Myocyte (in vitro differentiated cells): ENCODE results near the gene CEP131. TPM values are rescaled to one million over a fixed set of nuclear protein-coding genes. Genes with fewer than 3 reads are reported as not detected.

ENCODE experiments used
- DNase-seq: peaks from one replicate; pipeline ENCODE4 v3.0.0-alpha.2; 2012; ENCODE audit warnings: low read depth
- polyA plus RNA-seq: library from polyadenylated mRNA; unstranded; fragments of >200 nt; gene quantifications from one replicate; pipeline ENCODE4 v1.2.1, GENCODE V29; 2012; ENCODE audit warnings: missing spikeins
- total RNA-seq: library from RNA; depleted of rRNA; stranded (reverse); fragments of >200 nt; gene quantifications from 2 replicates; pipeline ENCODE4 v1.2.3, GENCODE V29; 2014

The CEP131 gene
- total RNA-seq, result 5.8 and 6.6 TPM in 2 replicates
- polyA plus RNA-seq, result 6.7 TPM

DNA sequence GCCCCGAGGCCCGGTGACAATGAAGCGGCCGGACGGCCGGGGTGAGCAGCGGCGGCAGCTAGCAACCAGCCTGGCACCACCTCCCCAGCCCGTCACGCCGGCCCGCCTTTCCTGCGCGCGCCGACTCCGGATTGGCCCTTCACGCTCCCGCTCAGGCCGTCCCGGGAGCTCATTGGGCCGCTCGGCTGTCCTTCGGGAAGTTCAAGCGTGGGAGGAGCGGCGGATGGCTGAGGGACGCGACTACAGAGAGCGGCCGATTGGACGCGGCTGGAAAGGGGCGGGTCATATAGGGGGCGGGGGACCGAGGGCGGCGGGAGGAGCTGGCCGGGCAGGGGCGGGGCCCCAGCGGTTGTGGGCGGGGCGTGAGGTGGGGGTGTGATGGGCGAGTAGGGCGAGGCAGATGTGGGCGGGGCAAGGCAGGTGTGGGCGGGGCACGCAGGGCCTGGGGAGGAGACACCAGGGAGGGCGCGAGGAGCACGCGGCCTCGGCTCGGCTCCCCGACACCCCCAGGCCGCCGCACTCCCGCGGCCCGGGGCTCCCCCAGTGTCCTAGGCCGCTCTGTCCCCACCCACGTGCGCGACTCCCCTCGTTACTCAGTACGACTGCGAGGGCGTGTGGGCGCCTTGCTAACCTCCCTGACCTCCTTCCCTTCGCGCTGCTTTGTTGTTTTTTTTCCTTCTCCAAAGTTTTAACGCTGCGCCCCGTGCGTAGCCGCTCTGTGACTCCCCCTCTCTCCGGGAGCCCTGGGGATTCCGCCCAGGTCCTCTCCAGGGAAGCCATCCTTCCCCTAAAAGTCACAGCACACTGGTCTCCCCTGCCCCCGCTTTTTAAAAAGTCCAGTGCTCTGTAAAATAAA is at the start of gene CEP131:
TSS of gene CEP131 (minus strand) at position 60 of the 856 bp plus-strand sequence. CDS start 2,909 bp downstream, outside the sequence.
- peak; percentile 99 for DNase-seq

DNA sequence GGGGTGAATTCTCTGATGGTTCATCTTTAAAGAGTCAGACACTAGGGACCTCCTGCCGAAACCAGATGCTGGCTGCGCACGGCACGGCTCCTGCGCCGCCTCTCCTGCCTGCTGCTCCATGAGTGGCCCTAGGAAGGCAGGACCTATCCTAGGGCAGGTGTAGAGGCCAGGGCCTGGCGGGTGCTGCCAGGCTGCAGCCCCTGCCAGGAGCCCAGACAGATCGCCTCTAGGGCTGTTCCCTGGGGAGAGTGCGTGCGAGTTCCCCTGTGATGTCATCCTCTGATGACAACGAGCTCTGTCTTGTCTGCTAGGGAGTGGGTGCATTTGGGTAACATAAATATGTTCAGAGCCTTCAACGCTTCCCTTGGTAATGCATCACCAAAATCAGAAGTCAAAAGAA is 48.5 kb upstream of the CEP131 start:
- DNase-seq, result no peak

DNA sequence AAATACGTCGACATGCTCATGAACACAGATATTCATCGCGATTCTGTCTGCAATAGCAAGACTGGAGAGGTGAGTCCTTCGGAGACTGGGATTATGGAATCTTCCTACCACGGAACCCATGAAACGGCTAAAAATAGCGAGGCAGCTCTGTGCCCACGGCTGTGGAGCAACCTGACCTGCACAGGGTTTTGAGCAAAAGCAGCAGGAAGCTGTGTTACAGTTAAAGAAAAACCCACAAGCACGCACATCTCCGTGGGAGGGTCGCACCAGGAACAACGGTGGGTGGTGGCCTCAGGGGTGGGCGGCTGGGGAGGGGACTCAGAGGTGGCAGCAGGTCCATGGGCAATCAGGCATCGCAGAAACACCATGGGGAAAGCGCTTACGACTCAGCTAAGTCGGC is 47.5 kb upstream of the CEP131 start:
- no peak for DNase-seq

DNA sequence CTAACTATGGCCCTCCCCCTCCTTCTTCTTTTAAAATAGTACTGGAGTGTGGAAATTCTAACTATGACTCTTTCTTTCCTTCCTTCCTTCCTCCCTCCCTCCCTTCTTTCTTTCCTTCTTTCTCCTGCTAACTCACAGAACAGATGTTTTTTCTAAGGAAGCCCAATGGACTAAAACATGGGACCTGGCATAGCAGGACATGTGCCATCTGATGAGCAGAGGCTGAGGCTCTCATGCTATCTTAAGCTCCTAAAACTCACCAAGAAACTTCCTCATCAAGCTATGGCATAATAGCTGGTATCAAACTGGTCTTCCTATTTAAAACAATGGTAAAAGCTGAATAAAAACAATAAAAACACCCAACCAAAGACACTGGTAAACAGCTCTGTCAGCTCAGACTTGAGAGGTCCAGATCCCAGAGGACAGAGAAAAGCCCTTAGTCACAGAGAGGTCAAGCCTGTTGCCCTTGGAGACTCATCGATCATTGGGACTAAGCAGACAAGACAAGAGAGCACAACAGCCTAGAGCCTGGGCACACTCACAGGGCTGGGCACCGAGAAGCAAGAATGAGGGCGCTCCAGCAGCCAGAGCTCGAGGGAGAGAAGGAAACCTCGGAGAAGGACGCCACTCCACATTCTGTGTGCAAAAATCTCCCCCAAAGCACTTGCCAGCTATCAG is 44.8 kb upstream of the CEP131 start:
- no peak for DNase-seq

DNA sequence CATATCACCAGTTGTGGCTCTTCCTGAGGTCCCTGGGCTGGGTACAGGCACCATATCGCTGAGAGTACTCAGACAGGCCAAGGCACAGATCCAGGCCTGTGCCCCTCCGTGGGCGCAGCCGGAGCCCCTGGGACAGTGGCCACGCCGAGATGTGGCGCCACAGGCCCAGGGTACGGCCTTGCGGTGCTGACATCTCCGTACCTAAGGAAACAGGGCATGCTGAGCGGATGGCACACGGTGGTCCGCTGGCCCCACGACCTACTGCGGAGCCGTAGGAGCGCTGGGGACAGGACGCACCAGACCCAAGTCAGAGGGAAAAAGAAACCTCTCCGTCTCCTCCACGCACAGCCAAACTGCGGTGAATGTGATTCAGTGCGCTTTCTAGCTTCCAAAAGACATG is 42.8 kb upstream of the CEP131 start:
- no peak for DNase-seq

DNA sequence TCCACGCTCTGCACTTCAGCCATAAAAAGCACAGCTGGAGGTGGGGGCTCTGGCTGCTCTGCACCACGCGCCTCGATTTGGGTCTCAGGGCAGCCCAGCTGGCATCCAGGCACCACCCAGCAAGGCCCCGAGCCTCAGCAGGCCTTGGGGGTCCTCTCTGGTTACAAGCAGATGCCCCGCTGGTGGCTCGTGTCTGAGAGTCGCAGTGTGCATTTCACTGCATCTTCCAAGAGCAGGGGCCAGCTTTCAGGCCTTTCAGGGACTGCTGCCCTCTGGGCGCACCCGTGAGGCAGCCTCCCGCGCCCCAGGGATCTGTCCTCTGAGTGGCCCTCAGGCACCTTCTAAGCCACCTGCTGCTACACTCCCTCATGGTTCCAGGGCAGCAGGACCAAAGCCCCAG is 41.9 kb upstream of the CEP131 start:
- no peak for DNase-seq

DNA sequence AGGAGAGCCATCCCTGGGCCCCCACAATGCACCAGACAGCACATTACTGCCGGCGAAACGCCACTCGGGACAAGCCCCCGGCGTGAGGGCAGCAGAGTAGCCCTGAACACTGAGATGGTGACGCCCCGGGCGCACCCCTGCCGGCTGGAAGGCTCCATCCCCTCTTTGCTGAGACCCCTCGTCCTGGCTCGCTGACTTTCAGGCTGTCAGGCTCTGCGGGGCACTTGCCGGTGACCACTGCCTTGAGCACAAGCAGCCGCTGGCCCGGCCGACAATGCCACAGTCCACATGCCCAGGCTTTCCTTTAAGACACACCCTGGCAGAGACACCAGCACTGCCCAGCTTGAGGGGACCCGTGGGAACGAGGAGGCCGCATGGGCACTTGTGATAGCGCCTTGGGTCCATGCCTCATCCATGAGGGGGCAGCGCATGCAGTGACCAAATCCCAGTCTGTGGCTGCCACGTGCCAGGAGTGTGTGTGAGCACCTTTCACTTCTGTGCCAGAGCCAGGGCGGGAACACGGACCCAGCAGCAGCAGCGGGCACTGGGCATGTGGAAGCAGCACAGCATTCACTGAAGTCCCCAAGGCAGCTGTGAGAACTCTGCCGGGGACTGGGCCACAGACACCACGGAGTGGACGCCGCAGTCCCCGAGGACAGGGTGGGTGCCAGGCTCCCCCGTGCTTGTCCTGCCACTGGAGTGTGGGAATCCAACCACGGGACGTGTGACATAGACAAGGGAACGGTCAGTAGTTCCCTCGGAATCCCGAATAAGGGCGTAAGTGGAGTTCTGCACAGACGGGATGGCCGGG is 40.8 kb upstream of the CEP131 start:
- no peak for DNase-seq

DNA sequence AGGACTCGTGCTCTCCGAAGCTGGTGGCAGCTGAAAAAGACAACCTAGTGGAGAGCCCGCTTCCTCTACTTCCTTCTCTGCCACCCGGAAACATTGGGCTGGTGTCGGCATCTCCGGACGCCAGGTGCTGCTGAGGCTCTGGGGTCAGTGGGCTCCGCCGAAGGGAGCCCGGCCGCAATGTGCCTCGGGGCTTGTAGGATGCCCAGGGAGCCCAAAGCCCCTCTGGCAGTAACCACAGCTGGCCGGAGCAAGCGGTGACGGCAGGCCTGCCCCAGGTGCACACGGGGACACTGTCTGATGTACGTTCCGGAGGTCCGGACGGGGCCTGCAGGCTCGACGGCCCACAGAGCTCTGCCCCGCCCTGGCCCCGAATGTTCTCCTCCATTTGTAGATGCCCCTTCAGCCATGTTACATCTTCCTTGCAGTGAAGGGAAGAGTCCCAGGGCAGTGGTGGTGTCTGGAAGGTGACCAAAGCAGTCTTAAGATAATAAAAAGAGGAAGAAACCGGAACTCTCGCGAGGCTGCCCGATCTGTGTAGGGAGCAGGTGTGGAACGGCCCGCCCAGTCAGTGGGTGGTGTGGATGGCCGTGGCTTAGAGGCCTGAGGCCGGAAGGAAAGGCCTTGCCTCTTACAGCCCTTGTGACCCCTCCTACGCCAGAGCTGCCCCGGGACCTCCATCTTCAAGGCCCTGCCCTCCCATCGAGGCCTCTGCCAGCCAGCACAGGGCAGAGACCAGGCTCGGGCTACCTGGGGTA is 39.0 kb upstream of the CEP131 start:
- no peak for DNase-seq

DNA sequence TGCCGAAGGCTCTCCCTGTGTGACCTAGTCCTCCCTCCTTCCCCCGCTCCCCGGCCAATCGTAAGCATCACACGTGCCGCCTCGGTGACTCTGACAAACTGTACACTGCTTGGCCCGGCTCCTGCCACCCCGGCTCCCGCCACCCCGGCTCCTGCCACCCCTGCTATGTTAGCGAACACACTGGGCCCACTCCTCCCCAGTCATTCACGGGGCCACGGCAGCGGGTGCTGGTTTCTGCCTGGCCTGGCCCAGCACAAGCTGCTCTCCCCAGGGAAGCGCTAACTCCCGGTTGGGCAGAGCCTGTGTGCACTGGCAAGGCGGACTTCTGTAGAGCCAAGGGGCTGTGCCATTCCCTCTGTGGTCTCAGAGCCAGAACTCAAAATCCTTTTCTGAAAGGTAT is 38.3 kb upstream of the CEP131 start:
- DNase-seq, result no peak

DNA sequence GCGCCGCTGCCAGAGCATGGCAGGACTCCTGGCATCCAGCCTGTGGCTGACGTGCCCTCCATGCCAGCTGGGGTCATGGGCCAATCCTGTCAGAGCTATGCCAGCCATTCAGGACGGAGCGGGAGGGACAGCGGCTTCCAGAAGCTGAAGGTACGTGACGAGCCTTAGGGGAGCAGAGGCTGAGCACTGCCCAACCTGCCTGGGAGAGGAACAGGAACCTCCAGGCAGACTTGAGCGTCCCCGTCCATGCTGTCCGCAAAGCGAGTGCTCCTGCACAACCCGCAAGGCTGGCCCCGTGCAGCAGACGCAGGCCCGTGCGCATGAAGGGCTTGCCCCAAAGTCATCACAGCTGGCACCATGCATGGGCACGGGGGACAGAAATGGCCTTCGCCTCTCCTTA is 37.9 kb upstream of the CEP131 start:
- no peak for DNase-seq

DNA sequence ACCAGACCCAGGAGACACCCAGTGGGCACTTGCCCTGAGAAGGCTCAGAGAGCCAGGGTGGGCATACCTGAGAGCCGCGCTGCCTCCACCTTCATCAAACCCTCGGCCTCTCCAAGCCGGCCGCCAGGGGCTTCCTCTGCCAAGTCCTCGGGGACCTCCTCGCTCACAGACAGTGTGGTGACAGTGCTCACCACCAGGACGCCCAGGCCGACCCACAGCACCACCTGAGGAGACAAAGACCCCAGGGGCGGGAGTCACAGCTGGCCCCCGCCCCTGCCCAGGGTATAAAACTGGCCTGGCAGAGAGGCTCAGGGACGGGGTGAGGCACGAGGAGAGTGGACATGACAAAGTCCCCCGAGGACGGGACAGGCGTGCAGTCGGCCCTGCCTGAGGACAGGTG is 37.4 kb upstream of the CEP131 start:
- no peak for DNase-seq

DNA sequence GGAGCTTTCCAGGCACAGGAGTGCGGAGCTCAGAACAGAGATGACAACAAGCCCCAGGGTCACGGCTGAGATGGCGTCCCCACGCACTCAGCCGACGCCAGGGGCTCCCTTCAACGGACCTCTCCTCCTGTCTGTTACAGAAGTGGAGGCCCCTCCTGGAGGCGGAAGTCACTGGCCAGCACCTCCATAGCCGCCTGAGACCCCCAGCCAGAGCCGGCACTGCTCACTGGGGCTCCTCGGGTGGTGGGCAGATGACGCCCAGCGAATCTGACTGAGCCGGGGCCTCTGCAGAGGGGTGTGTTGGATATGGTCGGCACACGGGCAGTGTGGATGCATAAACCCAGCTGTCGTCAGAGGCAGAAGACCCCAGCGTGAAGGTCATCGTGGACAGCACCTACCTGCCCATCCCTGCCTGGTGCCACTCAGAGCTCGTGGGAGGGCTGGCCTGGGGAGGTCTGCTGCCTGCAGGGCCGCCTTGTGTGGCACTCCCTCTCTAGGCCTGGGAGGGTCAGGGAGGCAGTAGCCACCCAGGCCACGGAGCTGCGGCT is 36.4 kb upstream of the CEP131 start:
- DNase-seq, result no peak

DNA sequence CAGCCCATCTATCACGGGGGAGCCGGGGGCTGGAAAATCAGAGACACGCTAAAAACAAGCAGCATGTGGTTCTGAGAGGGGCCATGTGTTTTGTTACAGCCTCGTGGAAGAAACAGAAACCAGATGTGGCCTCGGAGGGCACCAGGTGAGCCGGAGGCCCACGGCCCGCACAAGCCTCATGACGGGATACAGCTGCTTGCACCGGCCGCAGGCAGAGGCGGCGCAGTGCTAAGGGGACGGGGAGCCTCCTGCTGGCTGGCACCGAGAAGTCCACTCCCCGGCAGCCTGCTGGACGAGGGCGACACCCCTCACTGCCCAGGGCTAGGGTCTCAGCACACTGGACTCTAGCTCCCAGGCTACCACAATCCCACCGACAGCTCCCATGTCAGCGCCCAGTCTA is 35.5 kb upstream of the CEP131 start:
- DNase-seq, result no peak

DNA sequence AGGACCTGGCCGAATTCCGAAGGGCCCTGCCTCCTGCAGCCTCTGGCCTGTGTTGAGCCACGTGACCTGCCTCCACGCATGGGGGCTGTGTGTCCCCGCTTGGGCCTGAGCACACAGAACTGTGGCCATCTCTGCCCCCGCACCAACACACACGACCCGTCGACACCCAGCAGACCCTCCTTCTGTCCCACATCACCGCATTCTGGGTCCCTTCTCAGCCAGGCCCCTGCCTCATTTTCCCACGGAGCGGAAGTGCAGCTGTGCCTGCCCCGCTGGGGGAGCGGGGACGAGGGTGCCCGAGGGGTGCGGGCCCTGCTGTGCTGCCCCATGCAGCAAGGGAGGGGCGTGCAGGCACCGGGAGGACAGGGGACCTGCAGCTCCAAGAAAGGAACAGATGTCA is 34.8 kb upstream of the CEP131 start:
- no peak for DNase-seq

DNA sequence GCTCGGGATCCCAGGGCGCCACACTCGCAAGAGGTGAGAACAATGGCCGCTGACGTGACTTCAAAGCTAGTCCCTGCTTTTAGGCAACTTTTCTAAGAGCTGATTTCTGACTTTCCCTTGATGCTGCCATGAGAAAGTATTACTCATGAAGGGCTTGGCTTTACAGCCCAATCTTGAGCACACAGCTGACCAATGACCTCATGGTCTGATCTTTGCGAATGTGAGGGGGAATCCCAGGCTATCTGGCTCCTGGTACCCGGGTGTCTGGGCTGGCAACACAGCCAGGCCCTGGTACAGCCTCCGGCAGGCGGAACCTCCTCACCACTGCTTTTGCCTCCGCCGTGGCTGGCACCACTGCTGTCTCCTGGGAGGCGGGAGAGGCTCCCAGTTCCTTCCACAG is 33.9 kb upstream of the CEP131 start:
- DNase-seq, result peak; percentile 79

DNA sequence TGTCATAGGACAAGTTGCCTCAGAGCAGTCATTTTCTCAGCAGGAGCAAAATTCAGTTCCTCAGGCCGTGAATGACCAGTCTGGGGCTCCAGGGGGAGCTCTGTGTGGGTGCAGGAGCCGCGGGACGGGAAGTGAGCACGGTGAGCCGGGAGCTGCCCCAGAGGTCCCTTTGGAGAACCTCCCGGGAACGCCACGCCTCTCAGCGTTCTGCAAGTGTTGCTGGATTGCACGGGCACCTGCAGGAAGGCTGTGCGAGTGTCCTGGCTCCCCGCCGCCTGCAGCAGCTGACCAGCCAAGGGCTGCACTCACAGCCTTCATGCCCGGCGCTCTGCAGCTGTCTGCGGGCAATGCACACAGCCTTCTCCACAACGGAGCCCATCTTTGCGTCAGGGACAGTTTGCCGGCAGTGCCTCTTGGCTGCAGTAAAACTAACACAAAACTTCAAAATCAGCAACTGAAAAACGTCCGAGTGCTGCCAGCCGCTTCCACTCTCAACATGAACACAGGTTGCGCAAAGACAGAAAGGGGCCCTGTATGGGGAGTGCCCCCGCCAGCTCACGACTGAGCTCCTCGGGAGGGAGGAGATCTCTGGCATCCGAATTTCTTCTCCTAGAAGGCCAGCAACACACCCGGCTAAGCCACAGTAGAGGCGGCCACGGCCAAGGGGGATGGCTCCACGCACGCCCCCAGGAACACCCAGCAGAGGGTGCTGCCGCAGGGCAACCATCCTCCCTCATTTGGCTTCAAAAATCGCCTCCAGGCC is 32.4 kb upstream of the CEP131 start:
- DNase-seq, result peak; percentile 83

DNA sequence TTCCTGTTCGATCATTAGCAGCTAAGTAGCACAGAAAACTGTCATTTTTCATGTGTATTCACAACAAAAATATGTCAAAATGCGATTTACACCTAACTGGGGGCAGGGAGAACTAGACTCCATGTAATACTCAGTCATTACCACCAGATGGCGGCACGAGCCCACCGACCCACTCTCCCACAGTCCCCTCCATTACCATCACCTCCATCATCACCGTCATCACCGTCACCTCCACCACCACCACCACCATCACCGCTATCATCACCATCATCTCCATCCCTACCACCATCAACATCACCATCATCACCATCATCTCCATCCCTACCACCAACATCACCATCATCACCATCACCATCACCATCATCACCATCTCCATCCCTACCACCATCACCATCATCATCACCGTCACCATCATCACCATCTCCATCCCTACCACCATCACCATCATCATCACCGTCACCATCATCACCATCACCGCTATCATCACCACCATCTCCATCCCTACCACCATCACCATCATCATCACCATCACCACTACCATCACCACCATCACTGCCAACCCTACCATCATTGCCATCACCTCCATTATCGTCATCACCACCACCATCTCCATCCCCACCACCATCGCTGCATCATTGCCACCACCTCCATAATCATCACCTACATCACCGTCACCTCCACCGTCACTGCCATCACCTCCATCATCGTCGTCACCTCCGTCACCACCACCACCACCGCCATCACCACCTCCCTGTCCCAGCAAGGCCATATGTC is 30.8 kb upstream of the CEP131 start:
- peak; percentile 40 for DNase-seq

DNA sequence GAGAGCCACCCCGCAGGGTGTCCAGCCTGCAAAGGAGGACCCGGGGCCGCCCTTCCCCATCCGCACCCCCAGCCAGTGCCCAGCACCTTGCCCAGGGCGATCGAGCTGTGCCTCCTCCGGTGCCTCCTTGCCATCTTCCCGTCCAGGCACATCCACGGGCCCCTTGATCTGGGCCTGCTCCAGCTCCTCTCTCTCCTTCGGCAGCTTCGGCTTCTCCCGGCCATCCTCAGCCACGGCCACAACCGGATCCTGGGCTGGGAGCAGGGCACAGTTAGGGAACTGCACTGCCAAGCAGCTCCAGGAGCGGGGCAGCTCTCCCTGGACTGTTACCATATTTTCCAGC is 30.2 kb upstream of the CEP131 start:
- DNase-seq, result no peak

DNA sequence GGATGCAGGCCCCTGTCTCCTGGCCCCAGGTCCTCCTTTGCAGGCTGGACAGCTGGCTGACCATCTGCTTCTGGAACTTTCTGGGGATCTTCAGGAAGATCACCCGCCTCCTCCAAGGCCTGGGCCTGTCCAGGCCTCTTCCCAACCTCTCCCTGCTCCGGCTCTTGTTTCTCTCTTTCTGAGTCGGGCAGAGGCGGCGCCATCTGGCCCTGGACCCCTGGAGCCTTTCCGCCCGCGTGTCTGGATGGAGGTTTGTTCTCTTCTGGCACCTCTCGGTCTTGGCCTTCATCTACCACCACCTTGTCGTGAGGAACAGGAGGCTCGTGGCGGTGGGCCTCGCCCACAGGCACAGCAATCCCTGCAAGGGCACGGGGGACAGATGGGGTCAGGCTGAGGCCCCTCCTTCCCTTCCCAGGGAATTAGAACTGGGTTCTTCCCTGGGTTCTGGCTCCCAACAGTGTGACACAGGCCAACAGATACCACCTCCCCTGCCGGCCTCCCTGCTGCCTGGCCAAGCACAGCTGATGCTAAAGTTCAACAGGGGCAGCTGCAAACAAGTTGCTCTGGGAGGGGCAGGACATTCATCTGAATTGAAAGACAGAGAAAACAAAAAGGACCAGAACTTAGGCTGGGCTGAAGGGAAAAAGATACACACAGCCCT is 29.7 kb upstream of the CEP131 start:
- peak; percentile 71 for DNase-seq
